Stimulated activated CD8-positive, alpha-beta memory T cell treated with anti-CD3 and anti-CD28 coated beads, Interleukin-15, amount 100 ng/mL, for 1 hour (primary cell): ENCODE measurements around the gene HSFX3.
"Not testable (repeated sequence)": the region's sequence is repeated elsewhere in the genome, so short reads cannot be mapped to it uniquely, and the experiment has no call there.

Experiments used
- DNase-seq: peaks from one replicate; pipeline ENCODE4 v3.0.0-alpha.2; 2020; ENCODE audit warnings: low read depth

Gene HSFX3

DNA sequence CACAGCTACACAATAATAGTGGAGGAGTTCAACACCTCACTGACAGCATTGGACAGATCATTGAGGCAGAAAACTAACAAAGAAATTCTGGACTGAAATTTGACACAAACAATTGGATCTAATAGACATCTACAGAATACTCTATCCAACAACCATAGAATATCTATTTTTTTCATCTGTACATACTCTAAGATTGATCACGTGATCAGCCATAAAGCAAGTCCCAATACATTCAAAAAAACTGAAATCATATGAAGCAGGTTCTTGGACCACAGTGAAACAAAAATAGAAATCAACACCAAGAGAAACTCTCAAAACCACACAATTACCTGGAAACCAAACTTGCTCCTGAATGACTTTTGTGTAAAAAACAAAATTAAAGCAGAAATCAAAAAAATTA, 32.4 kb downstream of the HSFX3 start:
- DNase-seq: no peak

DNA sequence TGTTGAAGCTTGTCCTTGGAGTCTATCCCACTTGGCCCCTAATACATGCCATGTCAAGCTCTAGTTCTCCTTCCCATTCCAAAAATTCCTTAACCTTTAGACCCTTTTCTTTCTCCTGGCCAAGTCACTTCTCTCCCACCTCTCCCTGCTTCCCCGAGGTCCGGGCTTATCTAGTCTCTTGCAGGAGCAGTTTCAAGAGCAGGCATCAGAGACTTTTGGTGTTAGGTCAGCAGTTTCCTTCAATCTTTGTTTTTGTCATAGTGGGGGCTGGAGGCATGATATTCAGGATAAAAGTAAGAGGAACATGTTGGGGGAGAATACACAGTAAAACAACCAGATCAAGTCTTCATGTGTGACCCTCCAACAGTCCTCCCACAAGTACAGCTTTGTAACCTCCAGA, 33.1 kb downstream of the HSFX3 start:
- no peak for DNase-seq

DNA sequence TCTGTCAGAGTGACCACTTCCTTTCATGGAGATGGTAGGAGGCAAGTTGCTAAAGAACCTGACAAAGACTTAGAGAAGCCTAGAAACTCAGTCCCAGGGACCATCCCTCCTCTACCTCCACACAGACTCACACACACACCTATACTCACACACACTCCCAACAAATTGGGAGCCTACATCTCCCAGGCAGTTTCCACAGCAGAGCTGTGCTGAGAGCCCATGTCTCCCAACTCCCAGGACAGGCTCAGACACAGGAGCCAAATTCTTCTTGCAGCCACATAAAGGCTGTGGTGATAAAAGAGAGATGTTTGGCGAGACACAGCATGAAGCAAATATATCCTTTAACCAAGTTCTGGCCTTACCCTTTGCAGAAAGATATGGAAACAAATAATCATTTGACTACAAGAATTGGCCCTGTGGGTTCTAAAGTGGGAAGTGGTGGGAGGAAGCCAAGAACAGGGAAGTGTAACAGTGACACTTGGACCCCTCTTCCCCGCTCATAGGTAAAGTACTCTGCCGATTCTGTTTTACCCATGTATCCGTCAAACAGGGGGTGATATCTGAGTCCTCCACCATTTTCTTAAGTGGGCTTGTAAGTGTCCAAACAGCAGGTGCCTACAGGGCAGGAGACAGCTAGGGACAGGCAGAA, 33.6 kb downstream of the HSFX3 start:
- no peak for DNase-seq

DNA sequence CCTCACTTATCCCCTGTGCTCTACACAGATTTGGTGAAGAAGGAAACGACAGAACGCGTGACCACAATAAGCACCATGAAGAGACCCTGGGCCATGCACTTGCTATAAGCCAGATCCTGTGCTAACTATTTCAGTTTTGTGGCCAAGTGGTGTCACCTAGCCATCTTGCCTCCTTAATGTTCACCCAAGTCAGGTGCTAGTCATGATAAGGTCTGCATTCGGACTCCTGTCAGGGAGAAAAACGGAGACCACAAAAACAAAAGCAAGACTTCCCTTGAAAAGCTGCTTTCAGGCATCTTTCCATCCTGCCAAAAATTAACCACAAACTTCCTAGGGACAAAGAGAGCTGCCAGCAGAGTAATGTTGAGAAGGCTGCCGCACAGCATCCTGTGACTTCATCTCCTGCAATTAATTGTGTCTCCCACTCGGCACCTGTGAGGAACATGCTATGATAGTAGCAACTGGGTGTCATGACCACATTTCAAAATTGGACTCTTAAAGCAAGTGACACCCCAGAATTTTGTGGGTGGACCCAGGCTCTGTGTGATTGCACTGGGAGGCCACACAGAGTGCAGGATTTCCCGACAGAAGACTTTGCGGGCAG, 35.8 kb downstream of the HSFX3 start:
- no peak for DNase-seq

DNA sequence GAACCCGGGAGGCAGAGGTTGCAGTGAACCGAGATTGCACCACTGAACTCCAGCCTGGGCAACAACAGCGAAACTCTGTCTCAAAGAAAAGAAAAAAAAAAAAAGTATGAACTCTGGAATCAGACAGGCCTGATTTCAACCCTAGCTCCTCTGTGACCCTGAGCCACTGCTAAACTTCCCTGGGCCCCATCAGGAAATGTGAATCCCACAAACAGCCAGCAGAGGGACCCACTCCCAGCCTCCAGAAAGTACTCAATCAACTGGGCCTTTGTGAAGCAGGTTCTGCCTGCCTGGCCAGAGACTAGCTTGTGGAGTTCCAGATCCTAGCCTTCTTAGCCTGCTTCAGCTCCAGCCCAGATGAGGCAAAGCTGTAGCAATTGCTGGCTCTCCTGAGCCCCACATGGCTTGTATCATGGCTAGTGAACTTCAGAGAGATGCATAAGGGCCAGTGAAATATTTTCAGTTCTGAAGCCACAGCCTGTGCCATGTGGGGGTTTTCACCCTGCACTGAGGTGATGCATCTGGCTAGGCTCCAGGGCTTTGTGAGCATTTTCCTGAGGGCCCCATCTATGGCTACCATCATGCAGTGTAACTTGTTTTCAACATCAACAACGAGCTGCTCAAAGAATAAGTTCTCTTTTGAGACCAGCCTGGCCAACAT, 37.4 kb downstream of the HSFX3 start:
- DNase-seq: peak; percentile 24

GRCh38 chrX:149511081-149511480, 38.6 kb downstream of the HSFX3 start:
- DNase-seq: no peak

GRCh38 chrX:149510386-149510785, 39.3 kb downstream of the HSFX3 start:
- DNase-seq: no peak

- no peak for DNase-seq
Measured at GRCh38 chrX:149508467-149508866, 41.3 kb downstream of the HSFX3 start.

DNA sequence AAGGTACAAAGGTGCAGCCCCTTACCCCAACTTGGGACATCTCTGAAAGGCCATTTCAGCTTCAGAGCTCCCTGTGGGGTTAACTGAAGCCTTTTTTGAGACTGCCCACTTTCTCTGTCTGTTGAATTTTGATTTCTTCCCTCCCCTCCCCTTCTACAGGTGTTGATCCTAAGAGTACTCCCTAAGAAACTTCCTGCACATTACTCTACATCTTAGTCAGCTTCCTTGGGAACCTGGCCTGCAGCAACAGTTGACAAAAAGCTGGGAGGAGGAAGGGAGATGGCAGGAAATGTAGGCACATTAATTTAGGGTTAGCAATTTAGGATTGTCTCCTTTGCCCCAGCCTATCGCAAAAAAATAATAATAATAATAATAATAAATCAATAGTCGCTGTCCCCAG, 43.4 kb downstream of the HSFX3 start:
- no peak for DNase-seq

- DNase-seq: no peak
Measured at GRCh38 chrX:149505671-149506070, 44.1 kb downstream of the HSFX3 start.

- peak; percentile 68 for DNase-seq
Measured at GRCh38 chrX:149504915-149505651, 44.6 kb downstream of the HSFX3 start, which contains the start of gene IDS. Gene IDS (minus strand): TSS chrX:149505306. CDS start chrX:149505137, 169 bp downstream.

DNA sequence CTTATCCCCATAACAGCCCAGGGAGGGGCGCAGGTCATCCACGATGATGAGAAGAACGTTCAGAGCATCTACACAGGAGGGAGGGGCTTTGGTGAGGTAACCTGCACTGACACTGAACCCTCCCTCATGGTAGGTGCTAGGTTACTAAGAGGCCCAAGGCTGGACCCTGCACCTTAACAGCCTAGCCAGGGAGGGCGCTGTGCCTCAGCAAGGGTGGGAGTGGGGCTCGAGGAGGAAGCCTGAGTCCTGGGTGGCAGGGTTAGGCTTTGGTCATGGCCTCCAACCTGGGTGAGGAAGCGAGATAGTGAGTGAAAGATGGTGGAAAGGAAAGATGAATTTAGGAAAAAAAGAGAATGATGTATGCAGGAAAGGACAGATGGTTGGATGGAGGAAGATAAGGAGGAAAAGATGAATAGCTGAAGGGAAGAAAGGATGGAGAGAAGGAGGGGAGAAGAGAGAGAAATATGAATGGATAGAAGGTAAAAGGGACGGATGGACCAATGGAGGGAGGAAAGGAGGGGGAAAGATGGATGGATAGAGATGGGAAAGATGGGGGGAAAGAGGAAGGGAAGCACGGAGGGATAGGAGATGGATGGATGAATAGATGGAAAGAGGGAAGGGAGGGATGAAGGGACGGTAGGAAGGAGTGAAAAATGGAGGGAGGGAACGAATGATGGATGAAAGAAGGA, 45.4 kb downstream of the HSFX3 start:
- DNase-seq: peak; percentile 31

GRCh38 chrX:149503446-149503845, 46.3 kb downstream of the HSFX3 start:
- DNase-seq: peak; percentile 32

DNA sequence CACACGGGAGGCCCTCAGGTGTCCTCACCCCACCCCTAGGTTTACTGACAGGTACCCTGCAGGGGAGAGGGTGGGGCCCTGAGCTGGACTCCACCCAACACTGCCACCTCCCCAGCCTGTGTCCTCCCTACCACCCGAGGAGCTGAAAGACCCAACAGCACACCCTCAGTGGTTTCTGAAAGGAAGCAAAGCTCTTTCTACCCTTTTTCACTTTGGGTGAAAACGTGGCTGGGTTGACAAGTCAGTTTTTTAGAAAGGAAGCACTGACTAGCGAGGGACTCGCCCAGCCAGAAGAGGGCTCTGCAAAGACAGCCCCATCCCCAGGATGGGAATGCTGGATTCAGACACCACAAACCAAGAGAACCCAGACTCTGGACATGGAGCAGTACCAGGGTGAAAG, 46.8 kb downstream of the HSFX3 start:
- DNase-seq: not testable (repeated sequence)

DNA sequence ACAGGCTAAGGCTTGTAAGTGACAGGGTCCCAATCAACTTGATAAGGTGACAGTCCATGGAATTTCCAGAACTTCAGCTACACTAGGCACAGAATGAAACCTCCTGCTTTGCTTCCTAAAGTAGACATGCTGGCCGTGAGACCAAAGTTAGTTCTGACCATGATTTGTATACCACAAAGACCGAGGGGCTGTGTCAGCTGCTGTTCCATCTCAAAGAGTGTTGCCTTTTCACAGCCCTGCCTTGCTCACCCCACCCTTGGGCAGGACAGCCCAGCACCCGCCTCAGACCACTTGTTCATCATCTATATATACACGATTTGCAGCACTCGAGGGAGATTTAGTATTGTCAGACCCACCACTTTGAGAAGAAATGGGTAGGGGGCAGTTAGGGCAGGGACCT, 50.0 kb downstream of the HSFX3 start:
- no peak for DNase-seq

DNA sequence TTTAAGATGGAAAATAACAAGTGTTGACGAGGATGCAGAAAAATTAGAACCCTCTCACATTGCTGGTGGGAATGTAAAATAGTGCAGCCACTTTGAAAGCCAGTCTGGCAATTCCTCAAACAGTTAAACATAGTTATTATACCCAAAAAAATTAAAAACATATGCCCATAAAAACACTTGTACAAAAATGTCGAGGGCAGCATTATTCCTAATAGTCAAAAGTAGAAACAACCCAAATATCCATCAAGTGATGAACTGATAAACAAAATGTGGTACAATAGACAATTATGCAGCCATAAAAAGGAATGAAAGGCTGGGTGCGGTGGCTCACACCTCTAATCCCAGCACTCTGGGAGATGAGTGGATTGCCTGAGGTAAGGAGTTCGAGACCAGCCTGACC, 51.0 kb downstream of the HSFX3 start:
- DNase-seq: no peak
